CD8-positive, alpha-beta memory T cell (primary cell): ENCODE measurements around the gene OR52E2. TPM values are rescaled to one million over a fixed set of nuclear protein-coding genes. Genes with fewer than 3 reads are reported as not detected.

Experiments
- CTCF ChIA-PET: fragments of 350-600 bp; sonication (Branson Sonifier 250); formaldehyde crosslinking; loops from one replicate; lab custom pipeline; 2021; ENCODE audit warnings: antibody characterized with exemption; lab: Charles Lee
- POLR2A ChIA-PET: fragments of 350-600 bp; sonication (Branson Sonifier 250); formaldehyde crosslinking; loops from one replicate; lab custom pipeline; 2021; ENCODE audit warnings: antibody characterized with exemption; lab: Charles Lee
- DNase-seq, 5 donors: peaks; one replicate each; pipeline versions ENCODE4 v3.0.0 to v3.0.0-alpha.2; 2020 to 2022; ENCODE audit warnings: mixed read lengths in 1 of 5
- H3K27ac ChIP-seq: one replicate; pipeline ENCODE4 v1.7.0; 2013; ENCODE audit warnings: low read depth, mild to moderate bottlenecking, low read length, moderate library complexity
- H3K27me3 ChIP-seq: 2 replicates; pipeline ENCODE4 v1.7.0; 2013; ENCODE audit warnings: low read length, mild to moderate bottlenecking; ENCODE audit not compliant: insufficient read depth, poor library complexity, severe bottlenecking
- H3K36me3 ChIP-seq: 2 replicates; pipeline ENCODE4 v1.7.0; 2013; ENCODE audit warnings: mild to moderate bottlenecking, low read length, moderate library complexity; ENCODE audit not compliant: insufficient read depth
- H3K4me1 ChIP-seq: 2 replicates; pipeline ENCODE4 v1.7.0; 2013; ENCODE audit warnings: mild to moderate bottlenecking, low read length, moderate library complexity; ENCODE audit not compliant: insufficient read depth
- H3K4me3 ChIP-seq: 2 replicates; pipeline ENCODE4 v1.7.0; 2013; ENCODE audit warnings: mild to moderate bottlenecking, low read length
- H3K9me3 ChIP-seq: 2 replicates; pipeline ENCODE4 v1.7.0; 2013; ENCODE audit warnings: mild to moderate bottlenecking, low read length
- H3K27ac Mint-ChIP-seq, 8 donors: one replicate each; pipeline ENCODE4 v1.8.0; 2020 to 2021; ENCODE audit warnings: mixed read lengths in 8 of 8, mild to moderate bottlenecking in 6 of 8, inconsistent platforms in 3 of 8, moderate library complexity in 3 of 8
- H3K27me3 Mint-ChIP-seq, 2 donors: one replicate each; pipeline ENCODE4 v1.8.0; 2020 to 2021; ENCODE audit warnings: mixed read lengths in 2 of 2, mild to moderate bottlenecking in 1 of 2, moderate library complexity in 1 of 2
- H3K36me3 Mint-ChIP-seq, 3 donors: one replicate each; pipeline ENCODE4 v1.8.0; 2020 to 2021; ENCODE audit warnings: mixed read lengths in 3 of 3, inconsistent platforms in 1 of 3, mild to moderate bottlenecking in 1 of 3
- H3K4me1 Mint-ChIP-seq, 3 donors: one replicate each; pipeline ENCODE4 v1.8.0; 2020 to 2021; ENCODE audit warnings: mixed read lengths in 3 of 3, inconsistent platforms in 1 of 3, mild to moderate bottlenecking in 1 of 3
- H3K4me3 Mint-ChIP-seq, 7 donors: one replicate each; pipeline ENCODE4 v1.8.0; 2020 to 2021; ENCODE audit warnings: mixed read lengths in 7 of 7, mild to moderate bottlenecking in 6 of 7, moderate library complexity in 4 of 7, inconsistent platforms in 2 of 7
- H3K9me3 Mint-ChIP-seq, 5 donors: one replicate each; pipeline ENCODE4 v1.8.0; 2020 to 2022; ENCODE audit warnings: mixed read lengths in 5 of 5, mild to moderate bottlenecking in 3 of 5, moderate library complexity in 2 of 5, inconsistent platforms in 1 of 5
- polyA plus RNA-seq: library from polyadenylated mRNA; unstranded; fragments of 300-500 nt; fragmentation: Illumina TruSeq; gene quantifications from one replicate; pipeline ENCODE4 v1.2.3, GENCODE V29; 2021
- total RNA-seq, 2 experiments: library from RNA; stranded (reverse); gene quantifications; one replicate each; pipeline ENCODE4 v1.2.3, GENCODE V29; 2021

Gene OR52E2
- total and polyA plus RNA-seq, 3 experiments from 2014 or later, result not detected

DNA sequence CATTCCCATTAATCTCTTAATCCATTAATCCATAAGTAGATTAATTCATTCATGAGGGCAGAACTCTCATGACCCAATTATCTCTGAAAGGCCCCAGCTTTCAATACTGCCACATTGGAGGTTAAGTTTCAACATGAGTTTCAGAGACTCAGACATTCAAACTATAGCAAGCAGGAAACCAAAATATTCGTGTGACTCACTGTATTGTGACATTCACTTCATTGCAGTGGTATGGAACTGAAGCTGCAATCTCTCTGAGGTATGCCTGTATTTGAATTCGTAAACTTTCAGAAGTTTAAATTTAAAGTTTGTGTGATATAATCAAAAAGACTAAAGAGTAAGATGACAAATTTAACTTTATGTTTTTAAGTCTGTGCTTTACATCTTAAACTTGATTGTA, 16.0 kb downstream of the OR52E2 start:
- POLR2A ChIA-PET, result no interaction called here
- H3K4me1 Mint-ChIP-seq, result no peaks in the 10 kb centered on the region
- no peak overlapping the region for H3K27ac Mint-ChIP-seq

DNA sequence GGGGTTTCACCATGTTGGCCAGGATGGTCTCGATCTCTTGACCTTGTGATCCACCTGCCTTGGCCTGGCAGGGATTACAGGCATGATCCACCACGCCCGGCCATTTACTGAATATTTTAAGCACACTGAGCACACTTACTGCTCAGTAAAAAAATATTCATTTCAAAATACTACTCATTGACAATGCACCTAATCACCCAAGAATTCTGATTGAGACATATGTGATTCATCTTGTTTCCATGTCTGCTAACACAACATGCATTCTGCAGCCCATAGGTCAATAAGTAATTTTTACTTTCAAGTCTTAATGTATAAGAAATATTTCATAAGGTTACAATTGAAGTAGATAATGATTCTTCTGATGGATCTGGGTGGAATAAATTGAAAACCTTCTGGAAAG, 17.3 kb downstream of the OR52E2 start:
- Histone ChIP-seq H3K27me3 (no peaks in the 10 kb centered on the region), H3K27ac (no peak overlapping the region), H3K9me3 (no peaks in the 10 kb centered on the region), H3K4me1 (no peaks in the 10 kb centered on the region), H3K4me3 (no peak overlapping the region), H3K36me3 (no peaks in the 10 kb centered on the region)
- Mint-ChIP-seq H3K4me1 (no peaks in the 10 kb centered on the region), H3K27me3 (no peaks in the 10 kb centered on the region), H3K36me3 (no peaks in the 10 kb centered on the region), H3K4me3 (no peak overlapping the region), H3K27ac (no peak overlapping the region), H3K9me3 (peaks cover 0 to 2% (median 0%) of the 10 kb centered on the region in 5 donors)
- DNase-seq, result no peak
- CTCF ChIA-PET, result no interaction called here
- POLR2A ChIA-PET, result no interaction called here

More for the DNA sequence above, 16.0 kb downstream of the OR52E2 start:
- Histone ChIP-seq H3K4me3 (no peak overlapping the region), H3K9me3 (no peaks in the 10 kb centered on the region), H3K27me3 (no peaks in the 10 kb centered on the region), H3K27ac (no peak overlapping the region), H3K36me3 (no peaks in the 10 kb centered on the region), H3K4me1 (no peaks in the 10 kb centered on the region)
- Mint-ChIP-seq H3K9me3 (no peaks in the 10 kb centered on the region), H3K4me3 (no peak overlapping the region), H3K36me3 (no peaks in the 10 kb centered on the region), H3K27me3 (no peaks in the 10 kb centered on the region)
- CTCF ChIA-PET, result no interaction called here
- no peak for DNase-seq

DNA sequence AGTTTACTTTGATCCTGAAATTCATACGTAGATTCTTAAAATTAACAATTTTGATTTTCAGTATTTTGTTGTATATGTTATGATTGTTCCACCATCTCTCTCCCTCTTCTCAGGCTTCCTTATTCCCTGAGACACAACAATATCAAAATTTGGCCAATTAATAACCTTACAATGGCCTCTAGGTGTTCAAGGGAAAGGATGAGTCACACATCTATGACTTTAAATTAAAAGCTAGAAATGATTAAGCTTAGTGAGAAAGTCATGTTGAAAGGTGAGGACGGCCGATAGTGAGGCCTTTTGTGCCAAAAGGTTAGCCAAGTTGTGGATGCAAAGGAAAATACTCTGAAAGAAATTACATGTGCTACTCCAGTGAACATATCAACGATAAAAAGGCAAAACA, 18.6 kb downstream of the OR52E2 start:
- Mint-ChIP-seq H3K36me3 (no peaks in the 10 kb centered on the region), H3K27ac (no peak overlapping the region), H3K4me1 (no peaks in the 10 kb centered on the region), H3K4me3 (no peak overlapping the region), H3K9me3 (peaks cover 0 to 2% (median 0%) of the 10 kb centered on the region in 5 donors), H3K27me3 (no peaks in the 10 kb centered on the region)
- Histone ChIP-seq H3K36me3 (no peaks in the 10 kb centered on the region), H3K9me3 (no peaks in the 10 kb centered on the region), H3K4me3 (no peak overlapping the region), H3K4me1 (no peaks in the 10 kb centered on the region), H3K27me3 (no peaks in the 10 kb centered on the region), H3K27ac (no peak overlapping the region)
- no peak for DNase-seq
- ChIA-PET CTCF (no interaction called here), POLR2A (no interaction called here)

DNA sequence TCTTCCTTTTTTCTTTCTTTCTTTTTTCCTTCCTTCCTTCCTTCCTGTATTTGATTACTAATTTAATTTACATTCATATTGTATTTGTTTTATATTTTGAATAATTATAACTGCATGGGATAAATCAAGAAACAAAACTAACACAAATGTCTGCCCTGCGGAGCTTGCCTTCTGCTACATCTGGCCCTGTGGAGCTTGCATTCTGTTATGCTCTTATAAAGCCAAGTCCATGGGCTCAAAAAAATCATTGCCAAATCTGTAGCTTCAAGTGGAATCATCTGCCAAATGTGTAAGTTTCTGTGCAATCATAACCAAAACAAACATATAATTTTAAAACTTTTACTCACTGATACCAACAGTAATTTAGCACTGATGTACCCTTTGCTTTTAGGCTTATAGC, 21.1 kb downstream of the OR52E2 start:
- Histone ChIP-seq H3K4me3 (no peak overlapping the region), H3K9me3 (no peaks in the 10 kb centered on the region), H3K27me3 (no peaks in the 10 kb centered on the region), H3K27ac (no peak overlapping the region), H3K4me1 (no peaks in the 10 kb centered on the region), H3K36me3 (no peaks in the 10 kb centered on the region)
- Mint-ChIP-seq H3K27ac (no peak overlapping the region), H3K9me3 (peaks cover 0 to 2% (median 0%) of the 10 kb centered on the region in 5 donors), H3K4me1 (no peaks in the 10 kb centered on the region), H3K27me3 (no peaks in the 10 kb centered on the region), H3K36me3 (no peaks in the 10 kb centered on the region), H3K4me3 (no peak overlapping the region)
- no peak for DNase-seq
- ChIA-PET CTCF (no interaction called here), POLR2A (no interaction called here)

DNA sequence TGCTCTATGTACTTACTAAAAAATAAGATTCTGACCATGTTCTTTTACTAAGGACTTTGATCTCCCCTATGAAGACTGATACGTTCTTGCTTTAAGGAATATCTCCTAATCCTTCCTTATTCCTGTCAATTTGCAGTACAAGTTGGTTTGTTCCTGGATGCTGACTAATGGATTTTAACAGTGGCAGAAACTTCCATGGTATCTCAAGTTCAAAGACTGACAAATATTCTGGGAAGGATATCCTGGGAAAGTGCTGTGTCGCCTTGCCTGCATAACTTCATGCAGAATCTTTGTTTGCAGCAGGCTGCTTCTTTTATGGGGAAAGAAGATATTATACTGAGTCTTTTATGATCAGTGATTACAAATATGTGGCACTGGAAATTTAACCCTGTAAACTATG, 21.5 kb downstream of the OR52E2 start:
- Histone ChIP-seq H3K4me3 (no peak overlapping the region), H3K9me3 (no peaks in the 10 kb centered on the region), H3K4me1 (no peaks in the 10 kb centered on the region), H3K27me3 (no peaks in the 10 kb centered on the region), H3K36me3 (no peaks in the 10 kb centered on the region), H3K27ac (no peak overlapping the region)
- DNase-seq, result no peak
- Mint-ChIP-seq H3K9me3 (peaks cover 0 to 2% (median 0%) of the 10 kb centered on the region in 5 donors), H3K36me3 (no peaks in the 10 kb centered on the region), H3K27ac (no peak overlapping the region), H3K4me3 (no peak overlapping the region), H3K27me3 (no peaks in the 10 kb centered on the region), H3K4me1 (no peaks in the 10 kb centered on the region)
- ChIA-PET POLR2A (no interaction called here), CTCF (no interaction called here)

DNA sequence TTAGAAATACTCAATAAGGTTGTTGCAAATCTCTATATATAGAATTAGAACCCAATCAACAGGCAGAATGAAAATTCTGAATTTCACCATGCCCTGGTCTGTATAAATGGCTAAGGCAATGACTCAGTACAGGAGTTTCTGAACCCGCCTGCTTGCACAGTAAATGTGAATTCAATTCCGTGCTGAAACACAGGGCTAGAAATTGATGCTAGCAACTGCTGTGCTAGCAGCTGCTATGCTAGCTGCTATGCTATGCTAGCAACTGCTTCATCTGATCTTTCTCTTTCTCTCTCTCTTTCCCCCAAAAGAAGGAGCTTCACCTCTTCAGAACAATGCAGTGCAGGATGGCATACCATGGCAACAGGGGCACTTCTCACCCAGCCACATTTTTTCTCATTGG, 22.8 kb downstream of the OR52E2 start:
- POLR2A ChIA-PET, result no interaction called here
- H3K27me3 ChIP-seq, result no peaks in the 10 kb centered on the region
- H3K9me3 Mint-ChIP-seq, result peaks cover 0 to 2% (median 0%) of the 10 kb centered on the region in 5 donors
- no peak overlapping the region for H3K27ac Mint-ChIP-seq
- no peaks in the 10 kb centered on the region for H3K9me3 ChIP-seq
- H3K4me1 Mint-ChIP-seq, result no peaks in the 10 kb centered on the region
- CTCF ChIA-PET, result no interaction called here
- no peak overlapping the region for H3K4me3 Mint-ChIP-seq
- H3K4me1 ChIP-seq, result no peaks in the 10 kb centered on the region
- no peak overlapping the region for H3K27ac ChIP-seq
- no peak for DNase-seq
- H3K36me3 Mint-ChIP-seq, result no peaks in the 10 kb centered on the region
- no peak overlapping the region for H3K4me3 ChIP-seq
- no peaks in the 10 kb centered on the region for H3K27me3 Mint-ChIP-seq
- H3K36me3 ChIP-seq, result no peaks in the 10 kb centered on the region

DNA sequence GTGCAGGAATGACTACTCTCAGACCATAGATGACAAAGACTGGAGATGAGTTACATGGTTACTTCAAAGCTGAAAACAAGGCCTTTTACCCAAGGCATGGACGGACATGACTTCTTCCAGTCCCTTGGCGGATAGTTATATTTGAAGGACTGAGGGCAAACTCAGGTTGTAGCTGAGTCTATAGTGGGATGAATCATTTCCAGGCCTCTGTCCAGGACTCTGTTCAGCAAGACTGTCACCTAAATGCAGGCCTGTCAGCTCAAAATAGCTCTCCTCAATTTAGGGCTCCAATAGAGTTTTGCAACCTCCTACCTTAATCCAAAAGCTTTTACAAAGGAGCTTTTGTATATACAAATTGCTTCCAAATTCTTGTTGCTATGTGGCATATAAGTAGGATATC, 37.4 kb downstream of the OR52E2 start:
- no peak overlapping the region for H3K4me3 Mint-ChIP-seq
- H3K36me3 ChIP-seq, result no peaks in the 10 kb centered on the region
- peaks cover 0 to 1% (median 0%) of the 10 kb centered on the region in 3 donors for H3K36me3 Mint-ChIP-seq
- no peaks in the 10 kb centered on the region for H3K27me3 ChIP-seq
- peaks cover 11% of the 10 kb centered on the region for H3K9me3 ChIP-seq
- peaks cover 17 to 26% (median 22%) of the 10 kb centered on the region in 5 donors for H3K9me3 Mint-ChIP-seq
- H3K27ac Mint-ChIP-seq, result no peak overlapping the region
- H3K27ac ChIP-seq, result no peak overlapping the region
- CTCF ChIA-PET, result no interaction called here
- no peaks in the 10 kb centered on the region for H3K4me1 Mint-ChIP-seq
- POLR2A ChIA-PET, result no interaction called here
- H3K27me3 Mint-ChIP-seq, result peaks cover 0 to 1% of the 10 kb centered on the region in 2 donors
- H3K4me3 ChIP-seq, result no peak overlapping the region
- H3K4me1 ChIP-seq, result no peaks in the 10 kb centered on the region
- DNase-seq, result no peak

DNA sequence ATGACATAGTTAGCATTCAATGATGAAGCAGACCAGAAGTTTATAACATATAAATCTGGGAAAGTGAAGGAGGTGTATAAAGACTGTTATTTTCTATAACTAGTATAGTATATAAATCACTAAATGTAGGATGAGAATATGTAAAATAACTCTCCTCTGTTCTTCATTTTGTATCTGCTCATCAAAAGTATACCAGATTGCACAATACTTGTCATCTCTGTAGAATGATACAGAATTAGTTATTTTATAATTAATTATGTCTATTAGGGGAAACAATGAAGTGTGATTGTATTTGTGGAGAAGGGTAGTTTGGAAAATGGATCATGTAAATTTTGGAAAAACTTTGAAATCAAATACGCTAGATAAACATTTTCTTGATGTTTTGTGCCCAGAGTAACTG, 46.4 kb downstream of the OR52E2 start:
- H3K27me3 ChIP-seq, result no peaks in the 10 kb centered on the region
- Mint-ChIP-seq H3K27me3 (peaks cover 0 to 2% of the 10 kb centered on the region in 2 donors), H3K9me3 (peaks cover 0 to 2% (median 0%) of the 10 kb centered on the region in 5 donors), H3K36me3 (no peaks in the 10 kb centered on the region), H3K27ac (no peak overlapping the region), H3K4me1 (no peaks in the 10 kb centered on the region), H3K4me3 (no peak overlapping the region)
- no peaks in the 10 kb centered on the region for H3K9me3 ChIP-seq
- ChIA-PET POLR2A (no interaction called here), CTCF (no interaction called here)
- H3K36me3 ChIP-seq, result no peaks in the 10 kb centered on the region
- H3K27ac ChIP-seq, result no peak overlapping the region
- no peak overlapping the region for H3K4me3 ChIP-seq
- DNase-seq, result no peak
- no peaks in the 10 kb centered on the region for H3K4me1 ChIP-seq

DNA sequence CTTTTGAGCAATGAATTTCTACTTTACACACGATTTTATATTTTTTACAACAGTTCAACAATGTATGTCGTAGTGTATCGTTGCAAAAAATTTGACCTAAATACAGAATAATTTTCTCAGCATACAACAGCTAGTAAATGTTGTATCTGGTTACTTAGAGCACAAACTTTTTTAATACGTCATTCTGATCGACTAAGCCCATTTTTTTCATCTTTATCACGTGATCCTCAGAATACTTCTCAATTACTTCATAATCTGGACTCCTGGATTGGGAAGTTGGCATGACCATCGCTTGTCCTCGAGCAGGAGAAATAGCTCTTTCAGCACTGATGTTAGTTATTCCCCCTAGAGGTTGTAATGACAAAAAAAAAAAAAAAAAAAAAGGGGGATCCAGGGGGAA, 48.2 kb downstream of the OR52E2 start:
- no peak for DNase-seq
- no peak overlapping the region for H3K4me3 Mint-ChIP-seq
- H3K27ac ChIP-seq, result no peak overlapping the region
- H3K4me3 ChIP-seq, result no peak overlapping the region
- H3K4me1 ChIP-seq, result no peaks in the 10 kb centered on the region
- H3K27me3 Mint-ChIP-seq, result peaks cover 0 to 2% of the 10 kb centered on the region in 2 donors
- ChIA-PET POLR2A (no interaction called here), CTCF (no interaction called here)
- no peak overlapping the region for H3K27ac Mint-ChIP-seq
- no peaks in the 10 kb centered on the region for H3K36me3 Mint-ChIP-seq
- H3K9me3 ChIP-seq, result no peaks in the 10 kb centered on the region
- H3K27me3 ChIP-seq, result no peaks in the 10 kb centered on the region
- H3K36me3 ChIP-seq, result no peaks in the 10 kb centered on the region
- peaks cover 0 to 2% (median 0%) of the 10 kb centered on the region in 5 donors for H3K9me3 Mint-ChIP-seq
- H3K4me1 Mint-ChIP-seq, result no peaks in the 10 kb centered on the region
